Right lobe of liver (tissue), 4 donors: ENCODE results near the gene RASGRP3.

Experiments used
- POLR2A ChIP-seq: fragments of 450-650 bp; IDR thresholded peaks from one replicate; pipeline ENCODE4 v1.6.1; 2017; ENCODE audit warnings: antibody characterized with exemption, mild to moderate bottlenecking
- TF ChIP-seq, protein P1 (sequence below), 4 donors: fragments of 200-600 bp in 3 of 4; fragments of 450-650 bp in 1 of 4; IDR thresholded peaks; one replicate each; pipeline versions ENCODE4 v1.5.1 to v1.8.0; 2016 to 2022; ENCODE audit warnings: antibody characterized with exemption in 4 of 4, mild to moderate bottlenecking in 2 of 4
- donor health status: DM: no; HTN: no; CAD: no.
- donor health status: DM: no; HTN: no; CAD: no.
- donor health status: DM: no; HTN: yes; CAD: no.

DNA sequence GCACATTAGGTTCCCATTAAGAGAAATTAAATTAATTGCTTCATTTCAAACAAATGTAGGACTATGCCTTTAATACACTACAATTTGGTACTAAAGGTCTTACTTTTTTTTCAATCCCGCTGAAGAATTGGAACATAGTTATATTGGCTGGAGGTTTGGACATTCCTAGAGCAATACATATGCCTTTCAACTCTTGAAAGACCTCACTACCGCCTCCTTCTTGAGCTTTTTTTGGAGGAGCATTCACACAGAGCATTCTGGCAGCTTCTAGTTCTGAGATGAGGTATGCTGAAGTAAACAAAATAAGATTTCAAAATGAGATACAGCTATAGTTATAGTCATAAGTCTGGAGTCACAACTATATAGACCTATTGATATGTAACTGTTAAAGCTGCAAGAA lies 111.8 kb downstream of the RASGRP3 start:
- TF ChIP-seq, protein P1, sequence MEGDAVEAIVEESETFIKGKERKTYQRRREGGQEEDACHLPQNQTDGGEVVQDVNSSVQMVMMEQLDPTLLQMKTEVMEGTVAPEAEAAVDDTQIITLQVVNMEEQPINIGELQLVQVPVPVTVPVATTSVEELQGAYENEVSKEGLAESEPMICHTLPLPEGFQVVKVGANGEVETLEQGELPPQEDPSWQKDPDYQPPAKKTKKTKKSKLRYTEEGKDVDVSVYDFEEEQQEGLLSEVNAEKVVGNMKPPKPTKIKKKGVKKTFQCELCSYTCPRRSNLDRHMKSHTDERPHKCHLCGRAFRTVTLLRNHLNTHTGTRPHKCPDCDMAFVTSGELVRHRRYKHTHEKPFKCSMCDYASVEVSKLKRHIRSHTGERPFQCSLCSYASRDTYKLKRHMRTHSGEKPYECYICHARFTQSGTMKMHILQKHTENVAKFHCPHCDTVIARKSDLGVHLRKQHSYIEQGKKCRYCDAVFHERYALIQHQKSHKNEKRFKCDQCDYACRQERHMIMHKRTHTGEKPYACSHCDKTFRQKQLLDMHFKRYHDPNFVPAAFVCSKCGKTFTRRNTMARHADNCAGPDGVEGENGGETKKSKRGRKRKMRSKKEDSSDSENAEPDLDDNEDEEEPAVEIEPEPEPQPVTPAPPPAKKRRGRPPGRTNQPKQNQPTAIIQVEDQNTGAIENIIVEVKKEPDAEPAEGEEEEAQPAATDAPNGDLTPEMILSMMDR (IDR thresholded peaks at IDR 0.05): no peak
- TF ChIP-seq POLR2A: no peak
